SK-N-MC (cell line): ENCODE measurements around the gene CDH11.

Experiments
- EZH2 ChIP-seq: fragments of 200-600 bp; sonication (generic); IDR thresholded peaks from one replicate; pipeline ENCODE4 v1.6.1; 2017; ENCODE audit warnings: antibody characterized with exemption
- FOXP2 ChIP-seq: optimal IDR thresholded peaks from 2 replicates; pipeline ENCODE3; 2011; ENCODE audit warnings: mild to moderate bottlenecking, moderate library complexity; ENCODE audit not compliant: insufficient read depth; ENCODE audit errors: extremely low read length, control extremely low read depth
- POLR2AphosphoS5 ChIP-seq: IDR thresholded peaks from 2 replicates; pipeline ENCODE4 v1.6.1; 2012; ENCODE audit warnings: mild to moderate bottlenecking, low read depth, low read length, borderline replicate concordance

DNA sequence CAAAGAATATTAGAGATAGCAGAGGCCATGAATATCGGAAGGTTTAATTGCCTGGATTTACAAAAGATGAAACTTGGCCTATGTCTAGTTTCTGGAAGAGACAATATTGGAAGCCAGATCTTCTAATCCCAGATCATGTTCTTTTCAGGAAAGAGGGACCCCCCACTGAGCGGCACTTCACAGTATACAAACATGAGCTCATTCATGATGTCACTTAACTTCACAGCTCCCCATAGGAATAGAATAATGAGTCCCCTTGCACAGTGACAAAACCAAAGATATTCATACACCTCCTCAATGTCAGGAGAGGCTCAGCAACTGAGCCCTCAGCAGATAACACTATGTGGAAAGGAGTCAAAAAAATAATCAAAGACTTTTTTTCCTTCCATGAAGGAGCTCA lies 147.5 kb downstream of the CDH11 start:
- no peak for TF ChIP-seq EZH2
- TF ChIP-seq POLR2AphosphoS5 = no peak
- TF ChIP-seq FOXP2 = no peak
